ENCODE data around the gene TMEM245.

TMEM245 gene

DNA sequence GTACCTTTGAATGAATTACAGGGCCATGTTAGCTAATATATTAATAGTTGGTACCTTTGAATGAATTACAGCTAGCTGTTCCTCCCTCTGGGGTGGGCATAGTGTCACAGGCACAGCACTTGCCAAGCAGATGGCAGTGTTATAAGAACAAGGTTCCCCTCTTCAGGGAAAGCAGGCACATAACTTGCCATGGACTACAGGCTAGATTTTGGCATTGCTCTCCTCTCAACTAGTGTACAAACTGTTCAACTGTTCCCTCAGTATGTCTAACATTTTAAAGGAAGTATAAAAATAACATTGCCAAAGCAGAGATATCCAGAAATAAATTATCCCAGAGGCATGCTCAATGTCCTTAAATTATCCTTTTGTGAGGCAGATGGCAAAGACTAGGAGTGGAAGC lies 151.8 kb downstream of the TMEM245 start:
- no peak for TF ChIP-seq CTCF (IDR thresholded peaks at IDR 0.05)
- Histone ChIP-seq H3K4me1 (ENCODE audit: control insufficient read depth in 1 of 2, insufficient read depth in 1 of 2, low read depth in 1 of 2, low read length in 1 of 2) (no peaks in the 10 kb centered on the region), H3K27me3 (no peaks in the 10 kb centered on the region), H3K4me3 (ENCODE audit: low read depth in 1 of 2, low read length in 1 of 2) (no peak overlapping the region), H3K27ac (no peak overlapping the region), H3K36me3 (no peaks in the 10 kb centered on the region), H3K9me3 (no peaks in the 10 kb centered on the region)
